B cell (primary cell): ENCODE results near the gene EXOC6B. TPM values are rescaled to one million over a fixed set of nuclear protein-coding genes. Genes with fewer than 3 reads are reported as not detected.

Experiments used
- ATAC-seq: fragments of 200-7000 bp; cut with Tn5 transposase; one replicate; pipeline ENCODE4 v1.10.0; 2021; ENCODE audit warnings: low read depth, mild to moderate bottlenecking, moderate number of reproducible peaks, moderate library complexity
- CTCF ChIA-PET: fragments of 350-600 bp; sonication (Branson Sonifier 250); formaldehyde crosslinking; loops from one replicate; lab custom pipeline; 2021; ENCODE audit warnings: antibody characterized with exemption, inconsistent platforms; lab: Charles Lee
- POLR2A ChIA-PET: fragments of 350-600 bp; sonication (Branson Sonifier 250); formaldehyde crosslinking; loops from one replicate; lab custom pipeline; 2021; ENCODE audit warnings: antibody characterized with exemption; lab: Charles Lee
- DNase-seq: peaks from one replicate; pipeline ENCODE4 v3.0.0; 2013
- H2AFZ ChIP-seq: 2 replicates; pipeline ENCODE4 v1.6.1; 2012; ENCODE audit warnings: mild to moderate bottlenecking, low read depth, low read length; ENCODE audit not compliant: insufficient read depth, poor library complexity, severe bottlenecking
- H3K27ac ChIP-seq, 2 donors: 1 replicate in 1 of 2; 2 replicates in 1 of 2; pipeline ENCODE4 v1.5.1; 2012 to 2013; ENCODE audit warnings: low read length in 2 of 2, mild to moderate bottlenecking in 2 of 2, moderate library complexity in 1 of 2
- H3K27me3 ChIP-seq, 4 experiments: fragments of 200-600 bp in 1 of 4; sonication (generic) in 1 of 4; replicated peaks in 1 of 4; 1 replicate in 2 of 4; 2 replicates in 2 of 4; pipeline versions ENCODE4 v1.6.1 to v1.7.0; 2013 to 2016; ENCODE audit warnings: low read length in 3 of 4, mild to moderate bottlenecking in 2 of 4, mixed read lengths in 1 of 4, moderate library complexity in 1 of 4; ENCODE audit not compliant: insufficient read depth in 4 of 4, control insufficient read depth in 3 of 4; ENCODE audit errors: control extremely low read depth in 1 of 4
- H3K36me3 ChIP-seq, 2 experiments: replicated peaks in 1 of 2; 1 replicate in 1 of 2; 2 replicates in 1 of 2; pipeline versions ENCODE4 v1.6.1 to v1.7.1; 2013; ENCODE audit warnings: low read length in 1 of 2; ENCODE audit not compliant: insufficient read depth in 2 of 2, control insufficient read depth in 1 of 2; ENCODE audit errors: control extremely low read depth in 1 of 2, extremely low read depth in 1 of 2
- H3K4me1 ChIP-seq, 2 donors: fragments of 200-600 bp in 1 of 2; sonication (generic) in 1 of 2; 1 replicate in 1 of 2; 2 replicates in 1 of 2; pipeline versions ENCODE4 v1.5.1 to v1.6.1; 2013 to 2017; ENCODE audit warnings: low read length in 2 of 2; ENCODE audit not compliant: control insufficient read depth in 2 of 2, insufficient read depth in 2 of 2
- H3K4me2 ChIP-seq: replicated peaks from 2 replicates; pipeline ENCODE3; 2012; ENCODE audit warnings: mild to moderate bottlenecking, low read depth, low read length; ENCODE audit not compliant: poor library complexity, severe bottlenecking
- H3K4me3 ChIP-seq, 5 experiments: fragments of 200-600 bp in 1 of 5; sonication (generic) in 1 of 5; 1 replicate in 3 of 5; 2 replicates in 2 of 5; pipeline versions ENCODE4 v1.5.1 to v1.7.0; 2011 to 2016; ENCODE audit warnings: low read length in 4 of 5, mild to moderate bottlenecking in 4 of 5, low read depth in 2 of 5, control low read depth in 1 of 5, moderate library complexity in 1 of 5; ENCODE audit not compliant: insufficient read depth in 1 of 5; ENCODE audit errors: control extremely low read depth in 1 of 5, extremely low read depth in 1 of 5
- H3K79me2 ChIP-seq: fragments of 200-600 bp; sonication (generic); one replicate; pipeline ENCODE4 v1.6.0; 2016; ENCODE audit warnings: low read length; ENCODE audit not compliant: control insufficient read depth, insufficient read depth
- H3K9ac ChIP-seq: fragments of 200-600 bp; sonication (generic); 2 replicates; pipeline ENCODE4 v1.6.1; 2017; ENCODE audit warnings: mild to moderate bottlenecking, low read length, moderate library complexity
- H3K9me3 ChIP-seq, 3 donors: one replicate each; pipeline versions ENCODE4 v1.6.1 to v1.7.1; 2013; ENCODE audit warnings: low read length in 2 of 3; ENCODE audit not compliant: control insufficient read depth in 2 of 3, insufficient read depth in 1 of 3; ENCODE audit errors: control extremely low read depth in 1 of 3
- H4K20me1 ChIP-seq: 2 replicates; pipeline ENCODE4 v1.6.0; 2012; ENCODE audit warnings: mild to moderate bottlenecking, low read length; ENCODE audit not compliant: insufficient read depth, control insufficient read depth, poor library complexity, severe bottlenecking
- H3K27ac Mint-ChIP-seq: one replicate; pipeline ENCODE4 v1.8.0; 2021; ENCODE audit warnings: mixed read lengths
- H3K27me3 Mint-ChIP-seq: one replicate; pipeline ENCODE4 v1.8.0; 2021; ENCODE audit warnings: mixed read lengths
- H3K4me1 Mint-ChIP-seq: one replicate; pipeline ENCODE4 v1.8.0; 2021; ENCODE audit warnings: mixed read lengths
- H3K4me3 Mint-ChIP-seq: one replicate; pipeline ENCODE4 v1.8.0; 2021; ENCODE audit warnings: mixed read lengths
- H3K9me3 Mint-ChIP-seq: one replicate; pipeline ENCODE4 v1.8.0; 2022; ENCODE audit warnings: mixed read lengths; ENCODE audit not compliant: insufficient read depth
- CTCF ChIP-seq: fragments of 200-600 bp; IDR thresholded peaks from one replicate; pipeline ENCODE4 v1.8.0; 2022; ENCODE audit warnings: antibody characterized with exemption, mild to moderate bottlenecking
- EZH2 ChIP-seq: IDR thresholded peaks from 2 replicates; pipeline ENCODE4 v1.6.1; 2012; ENCODE audit warnings: borderline replicate concordance, low read depth, mild to moderate bottlenecking, moderate library complexity, low read length; ENCODE audit not compliant: insufficient read depth, poor library complexity, severe bottlenecking
- WGBS: methylation state at CpG from one replicate; pipeline ENCODE4 v1.1.5; 2013; ENCODE audit warnings: missing lambda C conversion rate; ENCODE audit not compliant: insufficient coverage; 5-methylcytosine and 5-hydroxymethylcytosine counted together
- intact Hi-C: fragments of 100-400 bp; cut with micrococcal nuclease; formaldehyde crosslinking; loops from one replicate; pipeline ENCODE4 v1.10.0; 2022
- polyA plus RNA-seq: library from polyadenylated mRNA; depleted of rRNA; stranded (reverse); fragments of >200 nt; gene quantifications from 2 replicates; pipeline ENCODE4 v1.2.3, GENCODE V29; 2012
- total RNA-seq, 2 donors: library from RNA; stranded (reverse); fragments of 120-200 nt in 1 of 2; gene quantifications; 1 replicate in 1 of 2; 2 replicates in 1 of 2; pipeline versions ENCODE4 v1.2.3 to v1.2.4, GENCODE V29; 2013 to 2022

The EXOC6B gene
- total and polyA plus RNA-seq, 2 donors (not counting 1 experiment from before 2014, with no cell fraction given): 4.8 to 22.6 TPM

- Histone ChIP-seq H3K4me3 (no peak overlapping the region), H3K4me2 (no peak overlapping the region), H3K36me3 (no peaks in the 10 kb centered on the region), H3K4me1 (no peaks in the 10 kb centered on the region), H3K9ac (no peak overlapping the region), H3K27me3 (no peaks in the 10 kb centered on the region), H2AFZ (no peak overlapping the region), H3K9me3 (no peaks in the 10 kb centered on the region), H3K79me2 (no peaks in the 10 kb centered on the region), H4K20me1 (no peaks in the 10 kb centered on the region), H3K27ac (no peak overlapping the region)
- no peak overlapping the region for H3K4me3 Mint-ChIP-seq
- ATAC-seq: no peak
- TF ChIP-seq CTCF: no peak
- no peak for TF ChIP-seq EZH2
- no peaks in the 10 kb centered on the region for H3K27me3 Mint-ChIP-seq
- H3K9me3 Mint-ChIP-seq: no peaks in the 10 kb centered on the region
- POLR2A ChIA-PET: no interaction called here
- CTCF ChIA-PET: no interaction called here
- no peaks in the 10 kb centered on the region for H3K4me1 Mint-ChIP-seq
- no peak for DNase-seq
- no CpG with 5 or more reads among the region's 1 CpG for WGBS
- intact Hi-C loops: no loop called here
- H3K27ac Mint-ChIP-seq: no peak overlapping the region
Observed at GRCh38 chr2:72533765-72534164, 292.1 kb downstream of the EXOC6B start.

- Histone ChIP-seq H4K20me1 (no peaks in the 10 kb centered on the region), H3K79me2 (no peaks in the 10 kb centered on the region), H3K4me2 (no peak overlapping the region), H3K4me3 (no peak overlapping the region), H3K27ac (no peak overlapping the region), H3K27me3 (no peaks in the 10 kb centered on the region), H3K9me3 (no peaks in the 10 kb centered on the region), H3K36me3 (no peaks in the 10 kb centered on the region), H2AFZ (no peak overlapping the region), H3K9ac (no peak overlapping the region), H3K4me1 (no peaks in the 10 kb centered on the region)
- ChIA-PET POLR2A (no interaction called here), CTCF (no interaction called here)
- no peak for ATAC-seq
- DNase-seq: no peak
- WGBS: no CpG with 5 or more reads among the region's 1 CpG
- H3K4me3 Mint-ChIP-seq: no peak overlapping the region
- H3K9me3 Mint-ChIP-seq: no peaks in the 10 kb centered on the region
- H3K27me3 Mint-ChIP-seq: no peaks in the 10 kb centered on the region
- no peak overlapping the region for H3K27ac Mint-ChIP-seq
- H3K4me1 Mint-ChIP-seq: no peaks in the 10 kb centered on the region
- TF ChIP-seq EZH2 (no peak), CTCF (no peak)
- intact Hi-C loops: no loop called here
Observed at GRCh38 chr2:72527424-72527823, 298.4 kb downstream of the EXOC6B start.
